ENCODE data around the gene ZNF439. TPM values are rescaled to one million over a fixed set of nuclear protein-coding genes. Genes with fewer than 3 reads are reported as not detected.
"Not testable (repeated sequence)": the region's sequence is repeated elsewhere in the genome, so short reads cannot be mapped to it uniquely, and the experiment has no call there.

Gene ZNF439
- total and polyA plus RNA-seq, 12 donors = 2.5 to 15.4 (median 3.9) TPM

DNA sequence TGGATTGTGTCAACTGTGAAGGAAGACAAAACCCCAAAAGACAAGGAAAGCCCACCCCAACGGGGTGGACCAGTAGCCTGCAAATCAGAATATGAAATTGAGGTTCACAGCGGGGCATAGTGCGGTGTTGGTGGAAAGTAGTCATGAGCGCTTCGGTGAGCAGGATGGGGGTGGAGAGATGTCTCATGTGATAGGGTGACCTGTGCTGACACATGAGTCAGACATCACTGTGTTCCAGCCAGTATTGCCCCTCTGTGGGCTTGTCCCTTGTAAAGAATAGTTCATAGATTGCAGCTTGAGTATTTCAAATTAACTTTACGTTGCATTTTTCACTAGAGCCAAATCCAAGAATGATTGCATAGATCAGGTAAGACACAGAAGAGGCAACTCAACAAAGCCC, 46.3 kb downstream of the ZNF439 start:
- 98% methylated on average over 6 of the region's 6 CpGs for WGBS, 2 donors
- no peak overlapping the region for H3K27ac ChIP-seq
- TF ChIP-seq, protein P1, sequence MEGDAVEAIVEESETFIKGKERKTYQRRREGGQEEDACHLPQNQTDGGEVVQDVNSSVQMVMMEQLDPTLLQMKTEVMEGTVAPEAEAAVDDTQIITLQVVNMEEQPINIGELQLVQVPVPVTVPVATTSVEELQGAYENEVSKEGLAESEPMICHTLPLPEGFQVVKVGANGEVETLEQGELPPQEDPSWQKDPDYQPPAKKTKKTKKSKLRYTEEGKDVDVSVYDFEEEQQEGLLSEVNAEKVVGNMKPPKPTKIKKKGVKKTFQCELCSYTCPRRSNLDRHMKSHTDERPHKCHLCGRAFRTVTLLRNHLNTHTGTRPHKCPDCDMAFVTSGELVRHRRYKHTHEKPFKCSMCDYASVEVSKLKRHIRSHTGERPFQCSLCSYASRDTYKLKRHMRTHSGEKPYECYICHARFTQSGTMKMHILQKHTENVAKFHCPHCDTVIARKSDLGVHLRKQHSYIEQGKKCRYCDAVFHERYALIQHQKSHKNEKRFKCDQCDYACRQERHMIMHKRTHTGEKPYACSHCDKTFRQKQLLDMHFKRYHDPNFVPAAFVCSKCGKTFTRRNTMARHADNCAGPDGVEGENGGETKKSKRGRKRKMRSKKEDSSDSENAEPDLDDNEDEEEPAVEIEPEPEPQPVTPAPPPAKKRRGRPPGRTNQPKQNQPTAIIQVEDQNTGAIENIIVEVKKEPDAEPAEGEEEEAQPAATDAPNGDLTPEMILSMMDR (IDR thresholded peaks at IDR 0.05) = no peak
- H3K4me3 ChIP-seq = no peak overlapping the region
- H3K9me3 ChIP-seq = peaks cover 0 to 31% (median under 1%) of the 10 kb centered on the region in 11 donors
- H3K4me1 ChIP-seq = no peaks in the 10 kb centered on the region
- intact Hi-C loops (cut with DNase I) = loop anchor here in 1 of 10 donors (10.0 kb wide), 1 partner anchor 60 kb away; no protein-coding TSS in a partner anchor
- DNase-seq (no peak), ATAC-seq (no peak)
- no peaks in the 10 kb centered on the region for H3K27me3 ChIP-seq
- H3K36me3 ChIP-seq = peaks cover 0 to 8% (median 0%) of the 10 kb centered on the region in 9 donors

- peaks cover 3 to 100% (median 57%) of the 10 kb centered on the region in 11 donors for H3K9me3 ChIP-seq
- no peak overlapping the region for H3K27ac ChIP-seq
- H3K36me3 ChIP-seq = peaks cover 0 to 62% (median 33%) of the 10 kb centered on the region in 9 donors
- intact Hi-C loops (cut with DNase I) = no loop called here
- ATAC-seq (no peak), DNase-seq (no peak)
- no peak overlapping the region for H3K4me3 ChIP-seq
- TF ChIP-seq, protein P1 (IDR thresholded peaks at IDR 0.05) = no peak
- WGBS, 2 donors = 97 to 98% methylated on average over 3 of the region's 3 CpGs
- no peaks in the 10 kb centered on the region for H3K27me3 ChIP-seq
- no peaks in the 10 kb centered on the region for H3K4me1 ChIP-seq
These were observed 53.7 kb downstream of the ZNF439 start for GRCh38 chr19:11902228-11902627.

DNA sequence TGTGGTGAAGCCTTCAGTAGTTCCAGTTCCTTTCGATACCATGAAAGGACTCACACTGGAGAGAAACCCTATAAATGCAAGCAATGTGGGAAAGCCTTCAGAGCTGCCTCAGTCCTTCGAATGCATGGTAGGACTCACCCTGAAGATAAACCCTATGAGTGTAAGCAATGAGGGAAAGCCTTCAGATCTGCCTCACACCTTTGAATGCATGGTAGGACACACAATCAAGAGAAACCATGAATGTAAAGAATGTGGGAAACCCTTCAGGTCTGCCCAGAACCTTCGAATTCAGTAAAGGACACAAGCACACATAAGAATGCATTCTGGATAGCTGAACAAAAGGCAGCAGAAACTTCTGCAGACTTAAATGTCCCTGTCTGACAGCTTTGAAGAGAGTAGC, 57.4 kb downstream of the ZNF439 start:
- no peak for ATAC-seq
- 98 to 100% methylated on average over 3 of the region's 3 CpGs for WGBS, 2 donors
- H3K9me3 ChIP-seq = peaks cover 3 to 98% (median 60%) of the 10 kb centered on the region in 11 donors
- intact Hi-C loops (cut with DNase I) = no loop called here
- no peak overlapping the region for H3K27ac ChIP-seq
- H3K27me3 ChIP-seq = no peaks in the 10 kb centered on the region
- peaks cover 0 to 56% (median 33%) of the 10 kb centered on the region in 9 donors for H3K36me3 ChIP-seq
- TF ChIP-seq, protein P1 (IDR thresholded peaks at IDR 0.05) = no peak
- H3K4me3 ChIP-seq = no peak overlapping the region
- no peak for DNase-seq
- no peaks in the 10 kb centered on the region for H3K4me1 ChIP-seq

DNA sequence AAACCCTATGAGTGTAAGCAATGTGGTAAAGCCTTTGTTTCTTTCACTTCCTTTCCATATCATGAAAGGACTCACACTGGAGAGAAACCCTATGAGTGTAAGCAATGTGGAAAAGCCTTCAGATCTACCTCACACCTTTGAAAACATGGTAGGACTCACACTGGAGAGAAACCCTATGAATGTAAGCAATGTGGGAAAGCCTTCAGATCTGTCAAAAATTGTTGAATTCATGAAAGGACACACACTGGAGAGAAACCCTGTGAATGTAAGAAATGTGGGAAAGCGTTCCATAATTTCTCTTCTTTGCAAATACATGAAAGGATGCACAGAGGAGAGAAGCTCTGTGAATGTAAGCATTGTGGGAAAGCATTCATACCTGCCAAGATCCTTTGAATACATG, 63.4 kb downstream of the ZNF439 start:
- H3K4me3 ChIP-seq; intact Hi-C loops (cut with DNase I); H3K27ac ChIP-seq; H3K4me1 ChIP-seq; ATAC-seq; DNase-seq; H3K27me3 ChIP-seq: not testable (repeated sequence)
- Histone ChIP-seq H3K9me3 (peaks cover 0 to 90% (median 52%) of the 10 kb centered on the region in 11 donors), H3K36me3 (peaks cover 0 to 24% (median 0%) of the 10 kb centered on the region in 9 donors)
- WGBS, 2 donors = 93 to 98% methylated on average over 1 of the region's 1 CpG

- H3K4me3 ChIP-seq; intact Hi-C loops (cut with DNase I); H3K4me1 ChIP-seq; H3K27ac ChIP-seq; H3K27me3 ChIP-seq; DNase-seq; ATAC-seq: not testable (repeated sequence)
- WGBS, 2 donors = 76 to 78% methylated on average over 4 of the region's 4 CpGs
- peaks cover 0 to 64% (median 31%) of the 10 kb centered on the region in 11 donors for H3K9me3 ChIP-seq
- H3K36me3 ChIP-seq = peaks cover 0 to 22% (median 0%) of the 10 kb centered on the region in 9 donors
These were observed 66.0 kb downstream of the ZNF439 start for GRCh38 chr19:11914417-11915051.

Other genes starting within 250 kb of the ZNF439 start
- gene ZNF823, start 109.8 kb upstream of the ZNF439 start, total RNA-seq = 1 to 10 TPM; 2.2 to 5.7 (median 3.3) TPM
- gene ZNF823, start 109.8 kb upstream of the ZNF439 start, polyA plus RNA-seq = 1 to 10 TPM; 2.0 to 5.5 TPM
- gene ZNF441, start 81.7 kb upstream of the ZNF439 start, total RNA-seq = 1 to 10 TPM; 2.8 to 7.0 (median 5.2) TPM
- 1 to 10 TPM; 1.7 to 5.6 TPM for gene ZNF441, start 81.7 kb upstream of the ZNF439 start, polyA plus RNA-seq
- gene ZNF491, start 50.2 kb upstream of the ZNF439 start, total RNA-seq = 1 to 10 TPM; 1.4 to 5.1 (median 2.6) TPM
- 1 to 10 TPM in 1 of 2 donors, under 1 TPM in 1; 0.67 to 4.0 TPM for gene ZNF491, start 50.2 kb upstream of the ZNF439 start, polyA plus RNA-seq
- 1 to 10 TPM; 2.9 to 5.5 (median 4.3) TPM for gene ZNF440, start 34.5 kb upstream of the ZNF439 start, total RNA-seq
- 1 to 10 TPM; 1.6 to 9.5 TPM for gene ZNF440, start 34.5 kb upstream of the ZNF439 start, polyA plus RNA-seq
- gene ZNF69, start 39.1 kb downstream of the ZNF439 start, total RNA-seq = 1 to 10 TPM; 1.6 to 5.1 (median 4.3) TPM
- gene ZNF69, start 39.1 kb downstream of the ZNF439 start, polyA plus RNA-seq = 1 to 10 TPM; 2.1 to 6.5 TPM
- 1 to 10 TPM; 2.8 to 5.0 (median 4.4) TPM for gene ZNF700, start 76.4 kb downstream of the ZNF439 start, total RNA-seq
- 10 to 100 TPM in 1 of 2 donors, 1 to 10 TPM in 1; 2.4 to 11.3 TPM for gene ZNF700, start 76.4 kb downstream of the ZNF439 start, polyA plus RNA-seq
- gene ZNF763, start 116.3 kb downstream of the ZNF439 start, total RNA-seq = 1 to 10 TPM; 1.7 to 7.1 (median 4.8) TPM
- gene ZNF763, start 116.3 kb downstream of the ZNF439 start, polyA plus RNA-seq = 10 to 100 TPM in 1 of 2 donors, under 1 TPM in 1; 0.87 to 11.0 TPM
- 1 to 10 TPM; 2.9 to 6.6 (median 4.1) TPM for gene ZNF433, start 187.0 kb downstream of the ZNF439 start, total RNA-seq
- 1 to 10 TPM; 2.4 to 9.3 TPM for gene ZNF433, start 187.0 kb downstream of the ZNF439 start, polyA plus RNA-seq
- under 1 TPM in 6 of 10 donors, not detected in 4; 0.21 to 0.48 (median 0.34) TPM for gene ZNF878, start 204.2 kb downstream of the ZNF439 start, total RNA-seq
- gene ZNF878, start 204.2 kb downstream of the ZNF439 start, polyA plus RNA-seq = under 1 TPM; 0.13 to 0.51 TPM
- 10 to 100 TPM; 11.4 to 22.5 (median 17.8) TPM for gene ZNF844, start 216.0 kb downstream of the ZNF439 start, total RNA-seq
- gene ZNF844, start 216.0 kb downstream of the ZNF439 start, polyA plus RNA-seq = 1 to 10 TPM; 2.3 to 6.1 TPM